Hypothalamus (tissue), 51 donors: Measurements from ENCODE around the gene CEACAM1.
A peak's percentile ranks its signal among the peaks of the same experiment; 100 is the strongest.
"Not testable (repeated sequence)": the region's sequence is repeated elsewhere in the genome, so short reads cannot be mapped to it uniquely, and the experiment has no call there.

Experiments
- DNase-seq, 51 donors: peaks; one replicate each; lab custom pipeline; 2025; lab: John Stamatoyannopoulos, UW

The CEACAM1 gene

DNA sequence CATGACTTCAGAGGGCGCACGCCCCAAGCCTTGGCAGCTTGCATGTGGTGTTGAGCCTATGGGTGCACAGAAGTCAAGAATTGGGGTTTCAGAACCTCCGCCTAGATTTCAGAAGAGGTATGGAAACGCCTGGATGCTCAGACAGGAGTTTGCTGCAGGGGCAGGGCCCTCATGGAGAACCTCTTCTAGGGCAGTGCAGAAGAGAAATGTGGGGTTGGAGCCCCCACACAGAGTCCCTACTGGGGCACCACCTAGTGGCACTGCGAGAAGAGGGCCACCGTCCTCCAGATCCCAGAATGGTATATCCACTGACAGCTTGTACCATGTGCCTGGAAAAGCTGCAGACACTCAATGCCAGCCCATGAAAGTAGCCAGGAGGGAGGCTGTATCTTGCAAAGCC, 22.2 kb upstream of the CEACAM1 start:
- DNase-seq: not testable (repeated sequence)

DNA sequence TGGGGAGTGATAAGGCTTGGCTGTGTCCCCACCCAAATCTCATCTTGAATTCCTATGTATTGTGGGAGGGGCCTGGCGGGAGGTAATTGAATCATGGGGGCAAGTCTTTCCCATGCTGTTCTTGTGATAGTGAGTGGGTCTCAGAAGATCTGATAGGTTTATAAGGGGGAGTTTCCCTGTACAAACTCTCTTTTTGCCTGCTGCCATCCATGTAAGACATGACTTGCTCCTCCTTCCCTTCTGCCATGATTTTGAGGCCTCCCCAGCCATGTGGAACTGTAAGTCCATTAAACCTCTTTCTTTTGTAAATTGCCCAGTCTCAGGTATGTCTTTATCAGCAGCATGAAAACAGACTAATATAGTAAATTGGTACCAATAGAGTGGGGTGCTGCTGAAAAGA, 20.8 kb upstream of the CEACAM1 start:
- not testable (repeated sequence) for DNase-seq

GRCh38 chr19:42548552-42548951, 20.3 kb upstream of the CEACAM1 start:
- no peak for DNase-seq

GRCh38 chr19:42547929-42548328, 19.6 kb upstream of the CEACAM1 start:
- DNase-seq: no peak

GRCh38 chr19:42546831-42547500, 18.7 kb upstream of the CEACAM1 start:
- DNase-seq: no peak

DNA sequence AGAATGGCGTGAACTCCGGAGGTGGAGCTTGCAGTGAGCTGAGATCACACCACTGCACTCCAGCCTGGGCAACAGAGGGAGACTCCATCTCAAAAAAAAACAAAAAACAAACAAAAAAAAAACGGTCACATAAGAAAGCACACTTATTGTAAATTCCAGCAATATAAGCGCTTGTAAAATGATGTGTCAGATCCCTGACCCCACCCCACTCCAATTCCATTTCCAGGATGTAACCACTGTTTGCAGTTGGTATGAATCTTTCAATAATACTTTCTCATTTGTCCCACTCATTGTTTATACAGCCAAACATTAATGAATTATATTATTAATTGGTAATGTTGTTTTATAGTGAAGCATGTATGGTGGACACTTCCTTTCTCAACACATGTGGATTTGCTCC, 15.9 kb upstream of the CEACAM1 start:
- no peak for DNase-seq

- no peak for DNase-seq
These were observed 14.5 kb upstream of the CEACAM1 start for GRCh38 chr19:42542791-42543190.

- DNase-seq: no peak
These were observed 11.8 kb upstream of the CEACAM1 start for GRCh38 chr19:42540071-42540553.

GRCh38 chr19:42538841-42539709, 10.8 kb upstream of the CEACAM1 start:
- no peak for DNase-seq

DNA sequence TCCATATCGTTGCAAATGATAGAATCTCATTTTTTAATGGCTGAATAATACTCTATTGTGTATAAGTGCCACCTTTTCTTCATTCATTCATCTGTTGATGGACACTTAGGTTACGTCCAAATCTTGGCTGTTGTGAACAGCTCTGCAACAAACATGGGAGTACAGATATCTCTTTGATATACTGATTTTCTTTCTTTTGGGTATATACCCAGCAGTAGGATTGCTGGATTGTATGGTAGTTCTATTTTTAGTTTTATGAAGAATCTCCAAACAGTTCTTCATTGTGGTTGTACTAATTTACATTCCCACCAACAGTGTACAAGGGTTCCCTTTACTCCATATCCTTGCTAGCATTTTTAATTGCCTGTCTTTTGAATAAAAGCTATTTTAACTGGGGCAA, 7.0 kb upstream of the CEACAM1 start:
- not testable (repeated sequence) for DNase-seq

DNA sequence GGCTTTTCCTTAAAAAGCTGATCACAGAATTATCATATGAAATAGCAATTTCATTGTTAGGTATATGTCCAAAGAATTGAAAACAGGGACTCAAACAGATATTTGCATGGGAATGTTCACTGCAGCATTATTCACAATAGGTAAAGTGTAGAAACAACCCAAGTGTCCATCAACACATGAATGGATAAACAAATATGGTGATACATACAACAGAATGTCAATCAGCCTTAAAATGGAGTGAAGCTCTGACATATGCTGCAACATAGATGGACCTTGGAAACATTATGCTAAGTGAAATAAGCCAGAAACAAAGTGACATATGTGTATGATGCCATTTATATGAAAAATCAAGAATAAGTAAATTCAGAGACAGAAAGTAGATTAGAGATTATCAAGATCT, 6.1 kb upstream of the CEACAM1 start:
- no peak for DNase-seq

GRCh38 chr19:42532891-42533290, 4.6 kb upstream of the CEACAM1 start:
- peak in 12 of 51 donors; percentile 17 to 52 (median 30) for DNase-seq

DNA sequence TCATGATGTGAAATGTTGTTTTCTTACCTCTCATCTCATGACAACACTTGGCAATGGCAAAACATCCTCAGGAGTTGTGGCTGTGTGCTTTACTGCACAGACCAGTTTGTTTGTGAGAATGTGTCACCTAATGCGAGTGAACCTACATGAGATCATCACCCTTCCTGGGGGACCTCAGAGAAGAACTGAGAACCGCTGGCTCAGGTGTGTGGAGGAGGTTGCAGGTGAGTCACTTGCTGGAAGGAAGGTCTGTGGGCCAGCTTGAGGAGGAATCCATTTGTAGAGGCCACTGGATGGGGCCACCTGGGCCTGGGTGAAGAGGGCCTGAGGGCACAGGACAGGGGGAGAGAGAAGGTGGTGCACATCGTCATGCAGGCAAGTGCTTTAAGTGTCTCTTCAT, 3.0 kb upstream of the CEACAM1 start:
- no peak for DNase-seq

DNA sequence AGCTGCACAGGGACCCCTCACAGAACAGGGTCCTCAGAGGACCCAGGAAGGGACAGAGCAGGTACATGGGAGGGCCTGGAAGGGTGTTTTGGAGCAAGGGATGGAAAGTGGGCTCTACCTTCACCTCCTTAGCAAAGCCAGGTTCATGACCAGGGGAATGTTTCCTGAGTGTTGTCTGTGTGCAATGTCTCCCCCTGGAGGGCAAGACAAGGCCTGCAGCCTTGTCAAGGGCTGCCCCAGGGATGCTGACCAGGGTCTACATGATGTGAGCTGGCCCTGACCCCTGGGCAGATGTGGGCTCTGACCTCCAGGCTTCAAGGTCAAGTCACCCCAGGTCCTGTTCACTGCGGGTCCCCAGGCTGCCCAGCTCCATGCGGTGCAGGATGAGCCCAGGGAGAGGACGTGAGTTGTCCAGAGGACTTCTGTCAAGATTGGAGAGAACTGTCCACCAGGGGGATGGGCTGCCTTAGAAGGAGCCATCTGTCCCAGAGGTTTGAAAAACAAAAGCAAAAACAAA, 1.0 kb upstream of the CEACAM1 start:
- DNase-seq: peak in 44 of 51 donors; percentile 7 to 81 (median 36)

- no peak for DNase-seq
These were observed 3.3 kb downstream of the CEACAM1 start for GRCh38 chr19:42524943-42525342.

DNA sequence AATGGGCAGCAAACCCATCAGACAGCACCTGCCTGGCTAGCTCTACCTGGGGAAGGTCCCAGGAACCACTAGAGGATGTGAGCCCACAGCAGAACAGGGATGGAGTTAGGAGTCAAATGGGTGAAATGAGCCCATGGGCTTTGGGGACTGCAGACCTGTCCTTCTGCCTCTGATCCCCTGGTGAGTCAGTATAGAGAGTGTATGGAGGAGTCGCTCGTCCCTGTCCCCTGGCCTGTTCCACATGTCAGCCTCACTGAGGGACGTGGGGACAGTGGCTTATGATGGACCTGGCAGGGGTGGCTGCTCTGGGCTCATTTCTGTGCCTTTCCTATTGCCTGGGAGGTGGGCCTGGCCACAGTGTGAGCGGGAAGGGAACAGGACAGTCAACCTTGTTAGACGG, 4.0 kb downstream of the CEACAM1 start:
- DNase-seq: no peak

DNA sequence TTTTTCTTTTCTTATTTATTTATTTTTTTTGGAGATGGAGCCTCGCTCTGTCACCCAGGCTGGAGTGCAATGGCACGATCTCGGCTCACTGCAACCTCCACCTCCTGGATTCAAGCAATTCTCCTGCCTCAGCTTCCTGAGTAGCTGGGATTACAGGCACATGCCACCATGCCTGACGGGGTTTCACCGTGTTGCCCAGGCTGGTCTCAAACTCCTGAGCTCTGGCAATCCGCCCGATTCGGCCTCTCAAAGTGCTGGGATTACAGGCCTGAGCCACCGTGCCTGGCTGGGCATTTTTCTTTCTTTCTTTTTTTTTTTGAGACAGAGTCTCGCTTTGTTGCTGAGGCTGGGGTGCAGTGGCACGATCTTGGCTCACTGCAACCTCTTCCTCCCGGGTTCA, 6.0 kb downstream of the CEACAM1 start:
- not testable (repeated sequence) for DNase-seq

GRCh38 chr19:42521346-42522030, 6.8 kb downstream of the CEACAM1 start:
- no peak for DNase-seq

DNA sequence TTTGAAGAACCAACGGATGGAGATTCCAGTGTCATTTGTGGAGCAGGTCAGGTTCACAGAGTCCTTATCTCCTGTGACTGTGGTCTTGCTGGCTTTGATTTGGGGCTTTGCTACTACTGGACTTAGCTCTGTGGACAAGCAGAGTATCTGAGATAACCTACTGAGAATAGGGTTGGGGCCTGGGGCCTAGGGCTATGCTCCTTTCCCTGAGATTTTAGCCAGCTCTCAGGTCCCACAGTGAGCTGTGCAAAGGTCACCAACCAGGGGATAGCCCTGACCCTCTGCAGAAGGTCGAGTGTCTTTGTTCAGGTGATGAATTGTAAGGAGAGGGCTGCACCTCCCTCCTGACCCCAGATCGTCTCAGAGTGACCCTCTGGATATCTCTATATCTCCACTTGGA, 9.2 kb downstream of the CEACAM1 start:
- DNase-seq: no peak

DNA sequence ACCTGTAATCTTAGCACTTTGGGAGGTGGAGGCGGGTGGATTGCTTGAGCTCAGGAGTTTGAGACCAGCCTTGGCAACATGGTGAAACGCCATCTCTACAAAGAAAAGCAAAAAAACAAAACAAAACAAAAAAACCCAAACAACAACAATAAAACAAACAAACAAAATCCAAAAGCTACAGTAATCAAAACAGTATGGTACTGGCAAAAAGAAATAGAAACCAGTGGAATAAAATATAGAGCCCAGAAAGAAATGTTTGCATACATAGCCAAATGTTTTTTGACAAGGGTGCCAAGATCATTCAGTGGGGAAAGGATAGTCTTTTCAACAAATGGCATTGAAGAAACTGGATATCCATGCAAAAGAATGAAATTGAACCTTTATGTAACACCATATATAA, 11.5 kb downstream of the CEACAM1 start:
- DNase-seq: no peak

DNA sequence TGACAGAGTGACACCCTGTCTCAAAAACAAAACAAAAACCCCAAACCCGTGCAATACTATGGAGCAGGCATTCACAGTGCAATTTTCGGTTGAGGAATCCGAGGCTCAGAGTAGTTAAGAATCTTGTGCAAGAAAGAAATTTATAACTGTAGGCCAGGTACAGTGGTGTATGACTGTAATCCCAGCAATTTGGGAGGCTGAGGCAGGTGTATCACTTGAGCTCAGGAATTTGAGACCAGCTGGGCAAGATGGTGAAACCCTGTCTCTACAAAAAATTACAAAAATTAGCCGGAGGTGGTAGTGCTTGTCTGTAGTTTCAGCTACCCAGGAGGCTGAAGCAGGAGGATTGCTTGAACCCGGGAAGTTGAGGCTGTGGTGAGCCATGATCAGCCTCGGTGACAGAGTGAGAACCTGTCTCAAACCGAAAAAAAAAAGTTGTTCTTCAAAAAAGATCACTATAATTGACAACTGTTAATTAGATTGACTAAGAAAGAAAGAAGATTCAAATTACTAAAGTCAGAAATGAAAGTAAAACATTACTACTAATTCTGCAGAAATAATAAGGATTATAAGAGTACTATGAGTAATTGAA, 12.9 kb downstream of the CEACAM1 start:
- DNase-seq: no peak
